ENCODE results near the gene GLO1.

DNA sequence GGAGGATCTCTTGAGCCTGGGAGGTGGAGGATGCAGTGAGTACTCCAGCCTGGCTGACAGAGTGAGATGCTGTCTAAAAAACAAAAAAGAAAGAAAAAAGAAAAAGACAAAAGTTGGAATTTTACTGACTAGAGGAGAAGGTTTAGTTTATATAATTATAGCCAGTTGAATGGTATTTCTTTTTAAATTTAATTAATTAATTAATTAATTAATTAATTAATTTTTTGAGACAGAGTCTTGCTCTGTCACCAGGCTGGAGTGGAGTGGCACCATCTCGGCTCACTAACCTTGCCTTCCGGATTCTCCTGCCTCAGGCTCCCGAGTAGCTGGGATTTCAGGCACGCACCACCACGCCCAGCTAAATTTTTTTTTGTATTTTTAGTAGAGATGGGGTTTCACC, 20.8 kb upstream of the GLO1 start:
- TF ChIP-seq, protein P1, sequence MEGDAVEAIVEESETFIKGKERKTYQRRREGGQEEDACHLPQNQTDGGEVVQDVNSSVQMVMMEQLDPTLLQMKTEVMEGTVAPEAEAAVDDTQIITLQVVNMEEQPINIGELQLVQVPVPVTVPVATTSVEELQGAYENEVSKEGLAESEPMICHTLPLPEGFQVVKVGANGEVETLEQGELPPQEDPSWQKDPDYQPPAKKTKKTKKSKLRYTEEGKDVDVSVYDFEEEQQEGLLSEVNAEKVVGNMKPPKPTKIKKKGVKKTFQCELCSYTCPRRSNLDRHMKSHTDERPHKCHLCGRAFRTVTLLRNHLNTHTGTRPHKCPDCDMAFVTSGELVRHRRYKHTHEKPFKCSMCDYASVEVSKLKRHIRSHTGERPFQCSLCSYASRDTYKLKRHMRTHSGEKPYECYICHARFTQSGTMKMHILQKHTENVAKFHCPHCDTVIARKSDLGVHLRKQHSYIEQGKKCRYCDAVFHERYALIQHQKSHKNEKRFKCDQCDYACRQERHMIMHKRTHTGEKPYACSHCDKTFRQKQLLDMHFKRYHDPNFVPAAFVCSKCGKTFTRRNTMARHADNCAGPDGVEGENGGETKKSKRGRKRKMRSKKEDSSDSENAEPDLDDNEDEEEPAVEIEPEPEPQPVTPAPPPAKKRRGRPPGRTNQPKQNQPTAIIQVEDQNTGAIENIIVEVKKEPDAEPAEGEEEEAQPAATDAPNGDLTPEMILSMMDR (IDR thresholded peaks at IDR 0.05): no peak
- no peak for TF ChIP-seq POLR2A (IDR thresholded peaks at IDR 0.05)

All from lower leg skin (tissue), 3 donors.